ENCODE measurements around the gene MOGAT3. TPM values are rescaled to one million over a fixed set of nuclear protein-coding genes. Genes with fewer than 3 reads are reported as not detected.

The MOGAT3 gene
- total RNA-seq, 6 donors from 2014 or later, result not detected

GRCh38 chr7:101211501-101211900, 10.7 kb upstream of the MOGAT3 start:
- Histone ChIP-seq H3K27ac (no peak overlapping the region), H3K4me3 (no peak overlapping the region), H3K27me3 (no peaks in the 10 kb centered on the region), H3K9me3 (no peaks in the 10 kb centered on the region), H3K36me3 (peaks cover 9 to 84% (median 70%) of the 10 kb centered on the region in 4 donors), H3K4me1 (peaks cover 7 to 9% (median 8%) of the 10 kb centered on the region in 4 donors)
- no peak for TF ChIP-seq POLR2A (IDR thresholded peaks at IDR 0.05)
- no peak for TF ChIP-seq EP300 (IDR thresholded peaks at IDR 0.05)
- no peak for TF ChIP-seq POLR2AphosphoS5 (IDR thresholded peaks at IDR 0.05)
- TF ChIP-seq CTCF (IDR thresholded peaks at IDR 0.05), result no peak
- DNase-seq (no peak), ATAC-seq (ENCODE audit: low FRiP score in 2 of 2) (no peak)
- 93 to 94% methylated on average over 13 to 24 of the region's 24 CpGs for WGBS, 2 donors

GRCh38 chr7:101210143-101210542, 9.3 kb upstream of the MOGAT3 start:
- no peak overlapping the region for H3K4me3 ChIP-seq
- no peak overlapping the region for H3K27ac ChIP-seq
- peaks cover 9 to 89% (median 72%) of the 10 kb centered on the region in 4 donors for H3K36me3 ChIP-seq
- H3K27me3 ChIP-seq, result no peaks in the 10 kb centered on the region
- TF ChIP-seq POLR2AphosphoS5 (IDR thresholded peaks at IDR 0.05), result no peak
- no peak for TF ChIP-seq POLR2A (IDR thresholded peaks at IDR 0.05)
- no peak for TF ChIP-seq CTCF (IDR thresholded peaks at IDR 0.05)
- TF ChIP-seq EP300 (IDR thresholded peaks at IDR 0.05), result no peak
- no peak for ATAC-seq (ENCODE audit: low FRiP score in 2 of 2)
- no peak for DNase-seq
- H3K9me3 ChIP-seq, result no peaks in the 10 kb centered on the region
- WGBS, 2 donors, result 89 to 95% methylated on average over 8 to 14 of the region's 19 CpGs
- H3K4me1 ChIP-seq, result no peaks in the 10 kb centered on the region

DNA sequence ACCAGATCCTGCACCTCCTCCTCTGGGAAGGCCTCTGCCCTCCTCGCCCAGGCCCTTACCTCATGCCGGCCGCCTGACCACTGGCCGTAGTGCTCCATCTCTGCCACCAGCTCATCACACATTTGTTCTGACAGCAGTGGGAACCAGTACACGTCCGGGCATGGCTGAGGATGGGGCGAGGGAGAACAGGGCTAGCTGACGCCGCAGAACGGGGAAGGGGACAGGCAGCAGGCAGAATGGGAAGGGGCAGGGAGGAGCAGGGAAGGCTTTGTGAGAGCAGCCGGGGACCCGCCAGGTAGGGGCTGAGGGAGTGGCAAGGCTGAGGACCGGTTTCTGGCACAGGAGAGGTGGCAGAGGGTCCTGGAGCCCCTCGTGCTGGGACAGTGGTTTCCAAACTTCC, 8.0 kb upstream of the MOGAT3 start:
- Histone ChIP-seq H3K4me1 (no peaks in the 10 kb centered on the region), H3K27me3 (no peaks in the 10 kb centered on the region), H3K9me3 (no peaks in the 10 kb centered on the region), H3K36me3 (peaks cover 9 to 76% (median 61%) of the 10 kb centered on the region in 4 donors), H3K4me3 (no peak overlapping the region), H3K27ac (no peak overlapping the region)
- 97 to 98% methylated on average over 14 of the region's 14 CpGs for WGBS, 2 donors
- ATAC-seq (ENCODE audit: low FRiP score in 2 of 2) (no peak), DNase-seq (no peak)
- TF ChIP-seq POLR2AphosphoS5 (IDR thresholded peaks at IDR 0.05) (no peak), EP300 (IDR thresholded peaks at IDR 0.05) (no peak), CTCF (IDR thresholded peaks at IDR 0.05) (no peak), POLR2A (IDR thresholded peaks at IDR 0.05) (no peak)

DNA sequence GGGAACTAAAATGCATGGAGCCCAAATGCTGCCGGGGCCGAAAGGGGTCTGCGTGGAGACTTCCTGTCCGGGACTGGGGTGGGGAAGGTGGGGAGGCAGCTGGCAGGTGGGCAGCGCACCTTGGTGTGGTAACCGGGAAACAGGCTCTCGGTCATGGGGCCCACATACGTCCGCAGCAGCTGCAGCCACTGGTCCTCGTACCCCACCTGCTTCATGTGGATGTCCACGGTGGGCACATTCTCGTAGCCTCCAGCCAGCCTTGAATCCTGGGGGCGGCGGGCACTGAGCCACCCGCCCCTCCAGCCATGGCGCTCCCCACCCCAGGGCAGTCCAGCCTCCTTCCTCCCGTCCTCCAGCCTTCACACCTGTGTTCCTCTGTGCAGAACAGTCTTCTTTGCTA, 6.6 kb upstream of the MOGAT3 start:
- ATAC-seq (ENCODE audit: low FRiP score in 2 of 2), result peak in 1 of 2 donors; percentile 3
- WGBS, 2 donors, result 93 to 95% methylated on average over 17 of the region's 17 CpGs
- H3K36me3 ChIP-seq, result peaks cover 9 to 66% (median 52%) of the 10 kb centered on the region in 4 donors
- H3K27ac ChIP-seq, result no peak overlapping the region
- TF ChIP-seq EP300 (IDR thresholded peaks at IDR 0.05) (no peak), POLR2A (IDR thresholded peaks at IDR 0.05) (no peak), POLR2AphosphoS5 (IDR thresholded peaks at IDR 0.05) (no peak), CTCF (IDR thresholded peaks at IDR 0.05) (no peak)
- no peaks in the 10 kb centered on the region for H3K9me3 ChIP-seq
- H3K4me3 ChIP-seq, result no peak overlapping the region
- peaks cover 0 to under 1% (median 0%) of the 10 kb centered on the region in 4 donors for H3K4me1 ChIP-seq
- DNase-seq, result no peak
- H3K27me3 ChIP-seq, result peaks cover 0 to 3% (median 1%) of the 10 kb centered on the region in 4 donors

GRCh38 chr7:101206665-101207042, 5.8 kb upstream of the MOGAT3 start:
- Histone ChIP-seq H3K27ac (no peak overlapping the region), H3K4me3 (no peak overlapping the region), H3K27me3 (peaks cover 0 to 11% (median 9%) of the 10 kb centered on the region in 4 donors), H3K4me1 (peaks cover 0 to 8% (median 6%) of the 10 kb centered on the region in 4 donors), H3K9me3 (no peaks in the 10 kb centered on the region), H3K36me3 (peaks cover 9 to 58% (median 44%) of the 10 kb centered on the region in 4 donors)
- WGBS, 2 donors, result 87 to 90% methylated on average over 19 of the region's 19 CpGs
- DNase-seq (no peak), ATAC-seq (ENCODE audit: low FRiP score in 2 of 2) (peak in 1 of 2 donors; percentile 23)
- TF ChIP-seq POLR2AphosphoS5 (IDR thresholded peaks at IDR 0.05), result no peak
- TF ChIP-seq EP300 (IDR thresholded peaks at IDR 0.05), result no peak
- TF ChIP-seq POLR2A (IDR thresholded peaks at IDR 0.05), result no peak
- TF ChIP-seq CTCF (IDR thresholded peaks at IDR 0.05), result no peak
